ENCODE measurements around the gene GTF2H3. TPM values are rescaled to one million over a fixed set of nuclear protein-coding genes. Genes with fewer than 3 reads are reported as not detected.

GTF2H3 gene
- total and polyA plus RNA-seq, 4 donors, result 5.6 to 28.9 (median 21.2) TPM

DNA sequence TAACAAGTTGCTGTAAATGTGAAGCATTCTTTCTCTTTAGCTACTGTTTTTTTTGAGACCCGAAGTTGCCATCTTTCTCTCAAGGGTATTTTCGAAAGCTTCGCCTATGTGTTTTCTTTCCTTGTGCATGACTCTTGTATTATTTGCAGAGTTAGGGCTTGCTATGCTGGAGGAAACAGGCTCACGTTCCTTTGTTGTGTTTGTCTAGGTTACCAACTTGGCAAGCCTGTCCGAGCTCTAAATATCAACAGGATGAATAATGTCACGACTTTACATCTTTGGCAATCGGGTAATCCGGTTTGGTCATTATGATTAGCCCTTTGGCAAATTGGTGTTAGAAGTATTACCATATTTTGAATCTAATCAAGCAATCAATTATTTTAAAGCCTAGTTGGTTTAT, 62.6 kb downstream of the GTF2H3 start:
- Histone ChIP-seq H3K36me3 (ENCODE audit: control insufficient read depth in 4 of 4, insufficient read depth in 4 of 4, low read length in 4 of 4) (peaks cover 3 to 41% (median 19%) of the 10 kb centered on the region in 4 donors), H3K4me1 (ENCODE audit: control insufficient read depth in 5 of 5, insufficient read depth in 5 of 5, low read length in 5 of 5) (no peaks in the 10 kb centered on the region), H3K9me3 (ENCODE audit: control insufficient read depth in 4 of 4, insufficient read depth in 3 of 4, low read length in 3 of 4) (no peaks in the 10 kb centered on the region), H3K4me3 (no peak overlapping the region), H3K9ac (ENCODE audit: insufficient read depth in 1 of 2, low read length in 2 of 2) (no peak overlapping the region), H3K27ac (ENCODE audit: low read depth in 1 of 2, low read length in 1 of 2) (no peak overlapping the region), H3K27me3 (ENCODE audit: control insufficient read depth in 3 of 3, insufficient read depth in 3 of 3, low read length in 2 of 3) (no peaks in the 10 kb centered on the region)
- 77 to 84% methylated on average over 8 of the region's 8 CpGs for WGBS, 2 donors
- TF ChIP-seq, protein P1, sequence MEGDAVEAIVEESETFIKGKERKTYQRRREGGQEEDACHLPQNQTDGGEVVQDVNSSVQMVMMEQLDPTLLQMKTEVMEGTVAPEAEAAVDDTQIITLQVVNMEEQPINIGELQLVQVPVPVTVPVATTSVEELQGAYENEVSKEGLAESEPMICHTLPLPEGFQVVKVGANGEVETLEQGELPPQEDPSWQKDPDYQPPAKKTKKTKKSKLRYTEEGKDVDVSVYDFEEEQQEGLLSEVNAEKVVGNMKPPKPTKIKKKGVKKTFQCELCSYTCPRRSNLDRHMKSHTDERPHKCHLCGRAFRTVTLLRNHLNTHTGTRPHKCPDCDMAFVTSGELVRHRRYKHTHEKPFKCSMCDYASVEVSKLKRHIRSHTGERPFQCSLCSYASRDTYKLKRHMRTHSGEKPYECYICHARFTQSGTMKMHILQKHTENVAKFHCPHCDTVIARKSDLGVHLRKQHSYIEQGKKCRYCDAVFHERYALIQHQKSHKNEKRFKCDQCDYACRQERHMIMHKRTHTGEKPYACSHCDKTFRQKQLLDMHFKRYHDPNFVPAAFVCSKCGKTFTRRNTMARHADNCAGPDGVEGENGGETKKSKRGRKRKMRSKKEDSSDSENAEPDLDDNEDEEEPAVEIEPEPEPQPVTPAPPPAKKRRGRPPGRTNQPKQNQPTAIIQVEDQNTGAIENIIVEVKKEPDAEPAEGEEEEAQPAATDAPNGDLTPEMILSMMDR (IDR thresholded peaks at IDR 0.05; ENCODE audit: control extremely low read depth, extremely low read depth), result no peak
- ATAC-seq (ENCODE audit: insufficient read depth, low FRiP score) (no peak), DNase-seq (peak in 2 of 3 donors; percentile 9 to 13)

- no peak overlapping the region for H3K27ac ChIP-seq (ENCODE audit: low read depth in 1 of 2, low read length in 1 of 2)
- no peak overlapping the region for H3K4me3 ChIP-seq
- ATAC-seq (ENCODE audit: insufficient read depth, low FRiP score), result no peak
- DNase-seq, result peak in 2 of 3 donors; percentile 10 to 24
- no peaks in the 10 kb centered on the region for H3K4me1 ChIP-seq (ENCODE audit: control insufficient read depth in 5 of 5, insufficient read depth in 5 of 5, low read length in 5 of 5)
- 84 to 87% methylated on average over 4 of the region's 4 CpGs for WGBS, 2 donors
- TF ChIP-seq, protein P1 (IDR thresholded peaks at IDR 0.05; ENCODE audit: control extremely low read depth, extremely low read depth), result no peak
- H3K36me3 ChIP-seq (ENCODE audit: control insufficient read depth in 4 of 4, insufficient read depth in 4 of 4, low read length in 4 of 4), result peaks cover 3 to 37% (median 17%) of the 10 kb centered on the region in 4 donors
- no peaks in the 10 kb centered on the region for H3K9me3 ChIP-seq (ENCODE audit: control insufficient read depth in 4 of 4, insufficient read depth in 3 of 4, low read length in 3 of 4)
- H3K9ac ChIP-seq (ENCODE audit: insufficient read depth in 1 of 2, low read length in 2 of 2), result no peak overlapping the region
- H3K27me3 ChIP-seq (ENCODE audit: control insufficient read depth in 3 of 3, insufficient read depth in 3 of 3, low read length in 2 of 3), result no peaks in the 10 kb centered on the region
Measured at GRCh38 chr12:123696646-123697045, 63.0 kb downstream of the GTF2H3 start.

GRCh38 chr12:123705935-123706334, 72.3 kb downstream of the GTF2H3 start:
- no peak overlapping the region for H3K4me3 ChIP-seq
- TF ChIP-seq, protein P1 (IDR thresholded peaks at IDR 0.05; ENCODE audit: control extremely low read depth, extremely low read depth), result no peak
- H3K27ac ChIP-seq (ENCODE audit: low read depth in 1 of 2, low read length in 1 of 2), result no peak overlapping the region
- H3K9me3 ChIP-seq (ENCODE audit: control insufficient read depth in 4 of 4, insufficient read depth in 3 of 4, low read length in 3 of 4), result no peaks in the 10 kb centered on the region
- no peaks in the 10 kb centered on the region for H3K27me3 ChIP-seq (ENCODE audit: control insufficient read depth in 3 of 3, insufficient read depth in 3 of 3, low read length in 2 of 3)
- H3K9ac ChIP-seq (ENCODE audit: insufficient read depth in 1 of 2, low read length in 2 of 2), result no peak overlapping the region
- no peak for ATAC-seq (ENCODE audit: insufficient read depth, low FRiP score)
- peaks cover 0 to 27% (median 6%) of the 10 kb centered on the region in 4 donors for H3K36me3 ChIP-seq (ENCODE audit: control insufficient read depth in 4 of 4, insufficient read depth in 4 of 4, low read length in 4 of 4)
- 86 to 88% methylated on average over 3 of the region's 3 CpGs for WGBS, 2 donors
- no peaks in the 10 kb centered on the region for H3K4me1 ChIP-seq (ENCODE audit: control insufficient read depth in 5 of 5, insufficient read depth in 5 of 5, low read length in 5 of 5)
- DNase-seq, result no peak

DNA sequence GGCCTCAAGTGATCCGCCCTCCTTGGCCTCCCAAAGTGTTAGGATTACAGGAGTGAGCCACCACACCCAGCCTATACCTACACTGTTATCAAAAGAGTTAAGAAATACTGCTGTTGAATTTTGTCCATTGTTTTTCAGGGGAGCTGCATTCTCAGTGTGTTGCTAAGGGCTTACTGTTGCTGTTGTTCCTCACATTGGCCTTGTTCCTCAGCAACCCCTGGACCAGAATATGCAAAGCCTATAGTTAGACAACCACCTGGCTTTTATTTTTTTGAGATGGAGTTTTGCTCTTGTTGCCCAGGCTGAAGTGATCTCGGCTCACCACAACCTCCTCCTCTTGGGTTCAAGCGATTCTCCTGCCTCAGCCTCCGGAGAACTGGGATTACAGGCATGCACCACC, 73.8 kb downstream of the GTF2H3 start:
- no peak for DNase-seq
- Histone ChIP-seq H3K9me3 (ENCODE audit: control insufficient read depth in 4 of 4, insufficient read depth in 3 of 4, low read length in 3 of 4) (no peaks in the 10 kb centered on the region), H3K36me3 (ENCODE audit: control insufficient read depth in 4 of 4, insufficient read depth in 4 of 4, low read length in 4 of 4) (peaks cover 0 to 24% (median 4%) of the 10 kb centered on the region in 4 donors), H3K4me1 (ENCODE audit: control insufficient read depth in 5 of 5, insufficient read depth in 5 of 5, low read length in 5 of 5) (peaks cover 0 to 5% (median 0%) of the 10 kb centered on the region in 5 donors), H3K9ac (ENCODE audit: insufficient read depth in 1 of 2, low read length in 2 of 2) (no peak overlapping the region), H3K4me3 (no peak overlapping the region), H3K27ac (ENCODE audit: low read depth in 1 of 2, low read length in 1 of 2) (no peak overlapping the region), H3K27me3 (ENCODE audit: control insufficient read depth in 3 of 3, insufficient read depth in 3 of 3, low read length in 2 of 3) (no peaks in the 10 kb centered on the region)
- TF ChIP-seq, protein P1 (IDR thresholded peaks at IDR 0.05; ENCODE audit: control extremely low read depth, extremely low read depth), result no peak
- WGBS, 2 donors, result 97 to 99% methylated on average over 4 of the region's 4 CpGs
- ATAC-seq (ENCODE audit: insufficient read depth, low FRiP score), result no peak
